Esophagus squamous epithelium (tissue), 4 donors: ENCODE measurements around the gene FASTKD1.

ENCODE experiments used
- CTCF ChIP-seq, 6 experiments: fragments of 450-650 bp in 4 of 6; fragments of 200-600 bp in 2 of 6; sonication (generic) in 2 of 6; IDR thresholded peaks; one replicate each; pipeline ENCODE4 v1.5.1; 2016 to 2019; ENCODE audit warnings: antibody characterized with exemption in 6 of 6, mild to moderate bottlenecking in 4 of 6, moderate library complexity in 4 of 6
- POLR2A ChIP-seq, 4 donors: fragments of 450-650 bp; IDR thresholded peaks; one replicate each; pipeline ENCODE4 v1.6.1; 2017; ENCODE audit warnings: antibody characterized with exemption in 4 of 4, mild to moderate bottlenecking in 4 of 4, moderate library complexity in 3 of 4

- no peak for TF ChIP-seq CTCF (IDR thresholded peaks at IDR 0.05)
- TF ChIP-seq POLR2A (IDR thresholded peaks at IDR 0.05), result no peak
Measured at GRCh38 chr2:169609264-169609663, 35.6 kb upstream of the FASTKD1 start.
